GM23338 (cell line): ENCODE results near the gene RASGRP1. TPM values are rescaled to one million over a fixed set of nuclear protein-coding genes. Genes with fewer than 3 reads are reported as not detected.

Experiments used
- ATAC-seq: fragments of 200-7000 bp; cut with Tn5 transposase; 3 replicates; pipeline ENCODE4 v1.9.1; 2020
- DNase-seq: peaks from one replicate; pipeline ENCODE4 v3.0.0-alpha.2; 2015; ENCODE audit warnings: low spot score
- H2AFZ ChIP-seq: fragments of 200-600 bp; sonication (generic); 2 replicates; pipeline ENCODE4 v1.8.0; 2016; ENCODE audit warnings: antibody characterized with exemption, mild to moderate bottlenecking, moderate library complexity
- H3F3A ChIP-seq: fragments of 200-600 bp; sonication (generic); replicated peaks from 2 replicates; pipeline ENCODE4 v1.8.0; 2017; ENCODE audit warnings: antibody characterized with exemption, mixed run types, low read depth
- H3K27ac ChIP-seq: fragments of 200-600 bp; sonication (generic); 2 replicates; pipeline ENCODE4 v1.6.1; 2016; ENCODE audit warnings: low read depth
- H3K27me3 ChIP-seq: fragments of 200-600 bp; sonication (generic); 2 replicates; pipeline ENCODE4 v1.8.0; 2016; ENCODE audit warnings: mild to moderate bottlenecking, mixed run types, moderate library complexity; ENCODE audit not compliant: insufficient read depth
- H3K36me3 ChIP-seq: fragments of 200-600 bp; sonication (generic); 2 replicates; pipeline ENCODE4 v1.8.0; 2016; ENCODE audit warnings: mild to moderate bottlenecking; ENCODE audit not compliant: insufficient read depth
- H3K4me1 ChIP-seq: fragments of 200-600 bp; sonication (generic); 2 replicates; pipeline ENCODE4 v1.8.0; 2016; ENCODE audit warnings: mild to moderate bottlenecking, moderate library complexity; ENCODE audit not compliant: insufficient read depth
- H3K4me2 ChIP-seq: fragments of 200-600 bp; sonication (generic); 2 replicates; pipeline ENCODE4 v1.7.1; 2017; ENCODE audit warnings: mixed run types
- H3K4me3 ChIP-seq: fragments of 200-600 bp; sonication (generic); 2 replicates; pipeline ENCODE4 v1.6.1; 2016; ENCODE audit warnings: mixed run types
- H3K79me2 ChIP-seq: fragments of 200-600 bp; sonication (generic); replicated peaks from 2 replicates; pipeline ENCODE4 v1.8.0; 2017; ENCODE audit warnings: mild to moderate bottlenecking; ENCODE audit not compliant: insufficient read depth
- H3K9me2 ChIP-seq: fragments of 200-600 bp; sonication (generic); 2 replicates; pipeline ENCODE4 v1.8.0; 2017; ENCODE audit not compliant: insufficient read depth
- H4K20me1 ChIP-seq: fragments of 200-600 bp; sonication (generic); replicated peaks from 2 replicates; pipeline ENCODE4 v1.8.0; 2017; ENCODE audit warnings: mild to moderate bottlenecking; ENCODE audit not compliant: insufficient read depth
- H3K27ac Mint-ChIP-seq: 2 replicates; pipeline ENCODE4 v1.8.0; 2020; ENCODE audit warnings: inconsistent platforms, mild to moderate bottlenecking, moderate library complexity, mixed read lengths
- H3K27me3 Mint-ChIP-seq: 3 replicates; pipeline ENCODE4 v1.8.0; 2022; ENCODE audit warnings: low read depth, mild to moderate bottlenecking, moderate library complexity, mixed read lengths, inconsistent platforms; ENCODE audit not compliant: insufficient read depth, poor library complexity
- H3K36me3 Mint-ChIP-seq: 3 replicates; pipeline ENCODE4 v1.8.0; 2021; ENCODE audit warnings: low read depth, mild to moderate bottlenecking, inconsistent platforms, moderate library complexity, mixed read lengths
- H3K4me1 Mint-ChIP-seq: 3 replicates; pipeline ENCODE4 v1.8.0; 2020; ENCODE audit warnings: mild to moderate bottlenecking, inconsistent platforms, mixed read lengths
- H3K4me3 Mint-ChIP-seq: 3 replicates; pipeline ENCODE4 v1.8.0; 2021; ENCODE audit warnings: moderate library complexity, mild to moderate bottlenecking, inconsistent platforms, mixed read lengths
- H3K9me3 Mint-ChIP-seq: 3 replicates; pipeline ENCODE4 v1.8.0; 2020; ENCODE audit warnings: moderate library complexity, mild to moderate bottlenecking, inconsistent platforms, mixed read lengths
- CREB1 ChIP-seq: fragments of 250-450 bp; sonication (Bioruptor Pico); IDR thresholded peaks from 2 replicates; pipeline ENCODE4 v1.5.0; 2020; ENCODE audit warnings: low read depth, mild to moderate bottlenecking, moderate library complexity
- CTCF ChIP-seq, 2 experiments: fragments of 200-600 bp in 1 of 2; sonication (generic) in 1 of 2; conservative IDR thresholded peaks; 2 replicates each; pipeline versions ENCODE4 v1.5.1 to v1.6.1; 2016 to 2017; ENCODE audit warnings: antibody characterized with exemption in 2 of 2, low read depth in 2 of 2, mild to moderate bottlenecking in 2 of 2, moderate library complexity in 1 of 2
- ETS1 ChIP-seq: IDR thresholded peaks from 2 replicates; pipeline ENCODE4 v1.6.1; 2016; ENCODE audit warnings: antibody characterized with exemption
- EZH2 ChIP-seq: fragments of 200-600 bp; sonication (generic); IDR thresholded peaks from one replicate; pipeline ENCODE4 v1.8.0; 2017; ENCODE audit warnings: antibody characterized with exemption, mild to moderate bottlenecking, low read depth; ENCODE audit not compliant: unreplicated experiment
- EZH2phosphoT487 ChIP-seq: fragments of 200-600 bp; sonication (generic); IDR thresholded peaks from one replicate; pipeline ENCODE4 v1.8.1; 2018; ENCODE audit warnings: antibody characterized with exemption; ENCODE audit not compliant: unreplicated experiment
- JUNB ChIP-seq: IDR thresholded peaks from one replicate; pipeline ENCODE4 v1.6.1; 2016; ENCODE audit warnings: antibody characterized with exemption; ENCODE audit not compliant: unreplicated experiment
- NANOG ChIP-seq: IDR thresholded peaks from 2 replicates; pipeline ENCODE4 v1.6.1; 2016; ENCODE audit warnings: antibody characterized with exemption, borderline replicate concordance
- POLR2AphosphoS5 ChIP-seq: IDR thresholded peaks from 2 replicates; pipeline ENCODE4 v1.6.1; 2016; ENCODE audit warnings: antibody characterized with exemption, low read depth
- REST ChIP-seq: IDR thresholded peaks from one replicate; pipeline ENCODE4 v1.6.1; 2018; ENCODE audit warnings: antibody characterized with exemption; ENCODE audit not compliant: unreplicated experiment
- STAT1 ChIP-seq: IDR thresholded peaks from one replicate; pipeline ENCODE4 v1.6.1; 2016; ENCODE audit warnings: antibody characterized with exemption; ENCODE audit not compliant: unreplicated experiment
- ZNF114 ChIP-seq: fragments of 250-450 bp; sonication (Bioruptor Pico); IDR thresholded peaks from 2 replicates; pipeline ENCODE4 v1.5.0; 2020; ENCODE audit warnings: mild to moderate bottlenecking, moderate library complexity
- ZNF331 ChIP-seq: fragments of 250-450 bp; sonication (Bioruptor Pico); IDR thresholded peaks from 2 replicates; pipeline ENCODE4 v1.5.0; 2020; ENCODE audit warnings: low read depth, mild to moderate bottlenecking, moderate library complexity
- ZNF462 ChIP-seq: fragments of 250-450 bp; sonication (Bioruptor Pico); IDR thresholded peaks from 2 replicates; pipeline ENCODE4 v1.5.0; 2020; ENCODE audit warnings: mild to moderate bottlenecking, moderate library complexity
- polyA plus RNA-seq: library from polyadenylated mRNA; unstranded; fragments of >200 nt; fragmentation: Nextera tagmentation; extraction: Ambion mirVana; gene quantifications from 2 replicates; pipeline ENCODE4 v1.2.1, GENCODE V29; 2016
- total RNA-seq: library from RNA; depleted of rRNA; stranded (reverse); fragments of >200 nt; shearing (Covaris generic); gene quantifications from 2 replicates; pipeline ENCODE4 v1.2.3, GENCODE V29; 2014

RASGRP1 gene
- total and polyA plus RNA-seq, 2 experiments from 2014 or later: 1.1 to 1.2 TPM

GRCh38 chr15:38565287-38565670 lies 665 bp upstream of the RASGRP1 start:
- Histone ChIP-seq H3K36me3 (no peaks in the 10 kb centered on the region), H4K20me1 (0 out of 2 replicates have a peak, but pooled peaks cover 6% of the 10 kb centered on the region), H3K4me3 (peak overlapping the region; percentile 72), H3K79me2 (no peaks in the 10 kb centered on the region), H3K27ac (no peak overlapping the region), H3K9me2 (no peaks in the 10 kb centered on the region), H2AFZ (peak overlapping the region; percentile 99), H3K27me3 (peaks cover 45% of the 10 kb centered on the region), H3K4me2 (peak overlapping the region; percentile 89), H3K4me1 (no peaks in the 10 kb centered on the region), H3F3A (no peaks in the 10 kb centered on the region)
- H3K27me3 Mint-ChIP-seq: peaks cover 29% of the 10 kb centered on the region
- H3K36me3 Mint-ChIP-seq: no peaks in the 10 kb centered on the region
- no peak overlapping the region for H3K27ac Mint-ChIP-seq
- H3K4me1 Mint-ChIP-seq: no peaks in the 10 kb centered on the region; the same call in 2 of the 3 replicates
- TF ChIP-seq ZNF462 (CRISPR knock-in tag): no peak
- TF ChIP-seq ZNF114 (CRISPR knock-in tag): no peak
- TF ChIP-seq CREB1 (CRISPR knock-in tag): no peak
- TF ChIP-seq EZH2: no peak
- TF ChIP-seq ZNF331: no peak
- TF ChIP-seq REST: no peak
- no peak for TF ChIP-seq NANOG
- TF ChIP-seq ETS1: no peak
- no peak for TF ChIP-seq STAT1
- no peak for TF ChIP-seq POLR2AphosphoS5
- no peak for TF ChIP-seq CTCF (conservative IDR thresholded peaks at IDR 0.05; ENCODE audit: low read depth in 2 of 2)
- no peak for TF ChIP-seq EZH2phosphoT487
- no peak for TF ChIP-seq JUNB
- peak overlapping the region; percentile 76 for H3K4me3 Mint-ChIP-seq
- ATAC-seq: peak; percentile 50
- DNase-seq: no peak
- no peaks in the 10 kb centered on the region; the same call in 2 of the 3 replicates for H3K9me3 Mint-ChIP-seq
